Dedifferentiated amniotic fluid mesenchymal stem cell (primary cell): ENCODE measurements around the gene IQGAP2.
"Not testable (repeated sequence)": the region's sequence is repeated elsewhere in the genome, so short reads cannot be mapped to it uniquely, and the experiment has no call there.

Source experiments
- DNase-seq: peaks from one replicate; pipeline ENCODE4 v3.0.0-alpha.2; 2016; ENCODE audit errors: extremely low spot score

IQGAP2 gene

DNA sequence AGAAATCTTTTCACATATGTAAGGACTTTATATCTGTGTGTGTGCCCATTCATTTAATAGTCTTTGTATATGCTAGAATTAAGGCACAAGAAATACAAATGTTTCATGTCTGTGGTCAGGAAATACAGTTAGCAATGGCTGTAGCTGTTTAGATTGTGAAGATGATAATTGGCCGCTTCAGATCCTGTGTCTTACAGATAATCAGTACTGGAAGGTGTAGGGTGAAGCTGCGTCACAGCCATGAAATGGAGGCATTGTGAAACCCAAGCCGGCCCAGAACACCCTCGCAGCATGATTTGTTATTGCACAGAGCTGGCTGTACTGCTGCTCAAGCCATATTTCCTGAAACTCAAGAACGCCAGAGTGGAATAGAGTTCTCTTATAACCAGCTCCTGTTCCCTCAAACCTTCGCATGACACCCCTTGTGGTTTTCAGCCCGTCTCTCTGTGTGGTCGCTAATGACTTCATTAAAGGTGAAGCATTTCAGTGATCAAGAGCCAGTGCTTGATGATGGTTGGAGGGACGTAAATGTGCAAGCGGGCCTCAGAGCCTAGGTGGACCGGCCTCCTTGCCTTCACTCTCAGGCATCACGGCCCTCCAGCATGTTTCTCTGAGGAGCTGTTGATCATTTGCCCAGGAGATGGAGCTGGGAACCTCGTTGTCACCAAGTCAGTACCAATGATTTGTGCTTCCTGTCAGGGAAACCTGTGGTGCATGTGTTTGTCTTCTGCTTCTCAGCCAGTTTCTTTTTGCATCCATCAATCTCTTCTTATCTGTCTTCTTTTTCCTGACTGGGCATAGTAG is 140.0 kb downstream of the IQGAP2 start:
- no peak for DNase-seq

- DNase-seq, result no peak
Observed at GRCh38 chr5:76544268-76544926, 141.3 kb downstream of the IQGAP2 start.

DNA sequence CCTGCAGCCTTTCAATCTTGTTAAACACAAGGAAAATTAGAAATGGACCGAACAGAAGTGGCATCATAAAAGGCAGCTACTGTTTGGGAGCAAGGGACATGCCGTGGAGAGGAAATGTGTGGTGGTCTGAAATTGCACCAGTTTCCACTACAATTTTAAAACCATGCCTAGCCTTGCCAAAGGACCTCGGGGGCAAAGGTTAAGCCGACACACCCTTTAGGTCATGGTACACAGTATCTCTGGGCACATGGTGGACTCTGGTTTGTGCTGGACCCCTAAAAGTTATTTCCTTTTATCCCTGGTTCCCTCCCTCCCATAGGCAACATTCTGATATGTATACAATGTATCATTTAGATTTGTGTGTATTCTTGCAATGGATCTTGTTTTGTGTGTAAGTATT is 142.1 kb downstream of the IQGAP2 start:
- DNase-seq, result no peak

- DNase-seq, result no peak
Observed at GRCh38 chr5:76546497-76547102, 143.5 kb downstream of the IQGAP2 start.

GRCh38 chr5:76547242-76547890 is 144.3 kb downstream of the IQGAP2 start:
- no peak for DNase-seq

- no peak for DNase-seq
Observed at GRCh38 chr5:76547891-76548524, 144.9 kb downstream of the IQGAP2 start.

- DNase-seq, result no peak
Observed at GRCh38 chr5:76548525-76549229, 145.6 kb downstream of the IQGAP2 start.

- DNase-seq, result not testable (repeated sequence)
Observed at GRCh38 chr5:76550881-76551280, 147.8 kb downstream of the IQGAP2 start.

GRCh38 chr5:76552546-76552945 is 149.5 kb downstream of the IQGAP2 start:
- DNase-seq, result no peak

GRCh38 chr5:76553251-76553650 is 150.2 kb downstream of the IQGAP2 start:
- no peak for DNase-seq

GRCh38 chr5:76555114-76555513 is 152.0 kb downstream of the IQGAP2 start:
- DNase-seq, result no peak

DNA sequence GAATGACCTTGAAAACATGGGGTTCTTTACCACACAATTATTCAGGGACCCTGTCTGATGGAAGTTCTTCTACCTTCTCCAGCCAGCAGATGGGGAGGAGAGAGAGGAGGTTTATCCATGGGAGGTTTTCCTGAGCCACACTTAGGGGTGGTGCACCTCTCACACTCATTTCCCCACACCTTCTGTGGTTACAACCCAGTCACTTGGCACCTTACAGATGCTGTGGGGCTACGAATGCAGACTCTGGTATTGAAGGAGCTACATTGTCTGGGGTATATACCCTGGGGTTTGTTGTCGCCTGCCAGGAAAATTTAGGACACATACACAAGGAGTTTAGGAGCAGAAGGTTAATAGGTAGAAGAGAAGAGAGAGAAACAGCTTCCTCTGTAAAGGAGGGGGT is 152.6 kb downstream of the IQGAP2 start:
- DNase-seq, result no peak

DNA sequence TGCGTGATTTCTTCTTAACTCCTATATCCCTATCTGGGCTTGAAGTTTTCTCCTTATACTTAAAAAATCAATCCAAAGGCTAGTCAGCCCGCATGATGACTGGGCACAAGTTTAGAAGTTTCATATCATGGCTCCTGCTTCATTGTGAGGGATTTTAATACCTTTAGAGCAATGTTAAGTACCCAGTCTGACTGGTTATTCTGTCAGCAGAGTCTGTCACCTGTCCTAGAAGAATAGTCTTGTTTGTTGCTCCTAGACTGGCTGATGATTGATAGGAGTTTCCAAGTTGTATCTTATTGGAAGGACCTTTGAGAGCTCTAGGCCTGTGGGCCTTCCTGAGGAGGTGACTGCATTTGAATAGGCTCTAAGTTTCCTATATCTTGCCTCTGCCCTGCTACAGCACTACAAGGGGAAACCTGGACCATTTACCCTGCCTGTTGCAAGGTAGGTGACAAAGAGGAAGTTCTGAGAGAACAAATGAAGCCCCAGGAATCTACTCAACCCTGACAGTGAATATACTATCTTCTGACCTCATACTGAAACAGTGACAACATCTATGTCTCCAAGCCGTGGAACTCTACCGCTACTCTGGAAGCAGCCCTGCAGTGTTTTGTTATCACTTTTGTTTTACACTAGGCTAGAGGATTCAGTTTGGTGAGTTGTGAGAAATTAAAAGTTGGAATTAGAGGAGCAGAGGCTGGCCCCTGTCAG is 153.6 kb downstream of the IQGAP2 start:
- no peak for DNase-seq

GRCh38 chr5:76560952-76561891 is 158.1 kb downstream of the IQGAP2 start:
- DNase-seq, result no peak

- no peak for DNase-seq
Observed at GRCh38 chr5:76561959-76562358, 158.9 kb downstream of the IQGAP2 start.

- DNase-seq, result no peak
Observed at GRCh38 chr5:76565009-76565408, 161.9 kb downstream of the IQGAP2 start.

DNA sequence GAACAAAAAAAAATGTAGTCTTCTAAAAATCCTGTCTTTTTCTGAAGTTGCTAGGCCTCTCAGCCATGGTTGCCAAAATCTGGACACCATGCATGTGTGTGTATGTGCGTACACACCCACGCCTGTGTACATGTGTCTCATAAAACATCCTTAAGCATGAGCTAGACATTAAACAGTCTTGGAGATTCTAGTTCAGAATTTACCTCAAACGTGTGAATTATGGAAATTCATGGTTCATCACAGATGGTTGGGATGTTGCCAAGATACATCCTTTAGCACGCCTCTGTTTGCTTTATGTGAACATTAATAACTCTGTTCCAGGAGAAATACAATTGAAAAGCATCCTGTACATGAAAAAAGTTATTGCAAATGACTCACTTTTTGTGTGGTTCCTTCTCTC is 167.1 kb downstream of the IQGAP2 start:
- DNase-seq, result no peak

- no peak for DNase-seq
Observed at GRCh38 chr5:76571559-76571958, 168.5 kb downstream of the IQGAP2 start.

- no peak for DNase-seq
Observed at GRCh38 chr5:76576450-76576849, 173.4 kb downstream of the IQGAP2 start.

DNA sequence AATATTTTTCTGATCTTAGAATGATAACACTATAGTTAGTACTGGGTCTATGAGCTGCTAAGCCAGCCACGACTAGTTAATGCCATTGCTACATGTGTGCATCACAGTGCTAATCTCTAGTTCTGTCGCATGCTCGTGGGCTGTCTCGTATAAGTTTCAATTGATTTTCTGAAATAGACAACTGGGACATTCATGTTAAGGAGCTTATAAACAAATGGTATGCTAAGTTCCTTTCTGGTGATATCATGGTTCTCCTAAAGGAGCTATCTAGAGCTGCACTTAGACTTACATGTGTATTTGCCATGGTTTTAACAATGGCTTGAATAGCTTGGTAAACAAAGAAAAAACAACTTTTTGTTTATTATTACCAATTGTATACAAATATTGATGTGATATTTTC is 173.9 kb downstream of the IQGAP2 start:
- no peak for DNase-seq
